Activated CD8-positive, alpha-beta memory T cell treated with anti-CD3 and anti-CD28 coated beads, Interleukin-2, amount 50 U/mL, for 48 hours (primary cell): ENCODE data around the gene ZNF564.
"Not testable (repeated sequence)": the region's sequence is repeated elsewhere in the genome, so short reads cannot be mapped to it uniquely, and the experiment has no call there.

Source experiments
- DNase-seq: peaks from one replicate; pipeline ENCODE4 v3.0.0-alpha.2; 2020

ZNF564 gene

DNA sequence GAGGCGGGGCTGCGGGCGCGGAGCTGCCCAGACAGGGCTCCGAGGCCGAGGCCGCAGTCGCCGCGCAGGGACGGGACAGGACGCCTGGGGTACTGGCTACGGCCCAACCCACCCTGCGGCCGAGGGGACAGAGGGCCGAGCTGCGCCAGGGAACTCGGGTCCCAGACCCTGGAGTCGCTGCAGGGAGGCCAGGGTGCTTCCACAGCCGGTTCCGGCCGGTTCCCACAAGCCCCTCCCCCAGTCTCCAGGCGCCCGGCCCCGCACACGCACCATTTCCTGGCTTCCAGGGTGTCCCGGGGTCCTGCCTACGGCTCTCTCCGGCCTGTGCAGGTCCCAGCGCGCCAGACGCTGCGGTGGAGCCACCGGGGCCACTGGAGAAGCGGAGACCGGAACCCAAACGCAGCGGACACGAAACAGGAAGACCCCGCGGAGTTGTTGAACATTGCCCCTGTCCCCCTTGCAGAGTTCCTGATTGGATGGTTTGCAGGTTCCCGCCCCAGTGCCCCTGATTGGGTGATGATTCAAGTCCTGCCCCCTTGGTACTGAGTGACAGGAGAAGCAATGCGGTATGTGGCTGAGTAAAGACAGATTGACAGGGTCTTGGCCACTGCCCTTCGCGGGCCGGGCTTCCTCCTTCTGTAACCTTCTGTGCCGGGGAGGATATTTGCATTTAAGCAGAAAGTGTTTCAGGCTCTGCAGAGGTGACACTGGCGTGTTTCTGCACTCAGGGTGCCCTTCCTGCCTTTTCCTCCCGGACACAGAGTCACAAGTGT, at the start of gene ZNF564:
ZNF564 (minus strand) TSS at position 423 of the 773 bp plus-strand sequence; CDS start at position 273, 150 bp downstream.
- DNase-seq, result peak; percentile 90

DNA sequence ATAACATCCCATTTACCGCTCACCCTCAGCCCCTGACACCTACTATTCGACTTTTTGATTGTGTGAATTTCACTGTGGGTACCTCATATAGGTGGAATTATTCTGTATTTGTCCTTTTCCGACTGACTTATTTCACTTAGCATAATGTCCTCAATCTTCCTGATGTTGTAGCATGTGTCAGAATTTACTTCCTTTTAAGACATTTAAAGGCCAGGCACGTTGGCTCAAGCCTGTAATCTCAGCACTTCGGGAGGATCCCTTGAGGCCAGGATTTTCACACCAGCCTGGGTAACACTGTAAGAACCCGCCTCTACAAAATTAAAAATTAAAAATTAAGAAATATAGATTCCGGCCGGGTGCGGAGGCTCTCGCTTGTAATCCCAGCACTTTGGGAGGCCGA, 46.3 kb upstream of the ZNF564 start:
- DNase-seq, result no peak

DNA sequence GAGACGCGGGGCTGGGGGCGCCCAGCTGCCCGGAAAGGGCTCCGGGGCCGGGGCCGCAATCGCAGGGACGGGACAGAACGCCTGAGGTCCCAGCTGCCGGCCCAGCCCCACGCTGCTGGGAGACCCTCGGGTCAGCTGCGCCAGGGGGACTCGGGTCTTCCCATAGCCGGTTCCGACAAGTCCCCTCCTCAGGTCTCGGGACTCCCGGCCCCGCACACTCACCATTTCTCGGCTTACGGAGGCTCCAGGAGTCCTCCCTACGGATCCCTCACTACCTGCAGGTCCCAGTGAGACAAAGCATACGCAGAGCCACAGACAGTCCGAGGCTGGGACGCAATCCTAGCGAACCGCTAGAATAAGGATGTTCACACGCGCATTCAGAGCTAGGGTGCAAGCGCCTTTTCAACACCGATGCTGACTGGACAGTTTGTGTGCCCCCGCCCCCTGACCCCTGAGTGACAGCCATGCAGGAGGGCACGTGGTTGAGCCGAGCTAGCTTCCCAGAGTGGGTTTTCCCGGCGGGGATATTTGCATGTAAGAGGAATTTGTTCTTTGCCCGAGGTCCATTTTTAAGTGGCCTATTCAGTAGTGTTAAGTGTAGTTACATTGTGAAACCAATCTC, 45.8 kb upstream of the ZNF564 start:
- DNase-seq, result no peak

DNA sequence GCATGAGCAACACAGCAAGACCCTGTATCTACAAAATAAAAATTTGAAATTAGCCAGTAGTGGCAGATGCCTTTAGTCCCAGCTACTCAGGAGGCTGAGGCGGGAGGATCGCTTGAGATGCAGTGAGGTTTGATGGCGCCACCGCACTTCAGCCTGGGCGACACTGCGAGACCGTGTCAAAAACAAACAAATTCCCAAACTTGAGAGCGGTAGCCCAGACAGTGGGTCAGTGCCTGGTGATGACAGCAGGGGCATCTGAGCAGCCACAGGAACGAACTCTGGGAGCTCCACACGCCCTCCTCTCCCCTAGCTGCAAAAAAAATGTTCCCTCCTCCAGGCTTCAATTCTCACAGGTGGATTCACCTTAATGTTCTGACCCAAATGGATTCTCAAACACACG, 45.2 kb upstream of the ZNF564 start:
- no peak for DNase-seq

DNA sequence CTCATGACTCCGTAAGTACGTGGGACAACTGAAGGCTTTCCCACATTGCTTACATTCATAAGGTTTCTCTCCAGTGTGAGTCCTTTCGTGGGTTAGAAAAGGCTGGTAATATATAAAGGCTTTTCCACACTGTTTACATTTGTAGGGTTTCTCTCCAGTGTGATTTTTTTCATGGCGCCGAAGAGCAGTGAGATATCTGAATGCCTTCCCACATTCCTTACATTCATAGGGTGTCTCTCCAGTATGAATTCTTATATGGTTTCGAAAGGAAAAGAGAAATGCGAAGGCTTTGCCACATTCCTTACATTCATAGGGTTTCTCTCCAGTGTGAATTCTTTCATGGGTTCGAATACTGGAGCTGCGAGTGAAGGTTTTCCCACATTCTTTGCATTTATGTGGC, 29.8 kb upstream of the ZNF564 start:
- no peak for DNase-seq

DNA sequence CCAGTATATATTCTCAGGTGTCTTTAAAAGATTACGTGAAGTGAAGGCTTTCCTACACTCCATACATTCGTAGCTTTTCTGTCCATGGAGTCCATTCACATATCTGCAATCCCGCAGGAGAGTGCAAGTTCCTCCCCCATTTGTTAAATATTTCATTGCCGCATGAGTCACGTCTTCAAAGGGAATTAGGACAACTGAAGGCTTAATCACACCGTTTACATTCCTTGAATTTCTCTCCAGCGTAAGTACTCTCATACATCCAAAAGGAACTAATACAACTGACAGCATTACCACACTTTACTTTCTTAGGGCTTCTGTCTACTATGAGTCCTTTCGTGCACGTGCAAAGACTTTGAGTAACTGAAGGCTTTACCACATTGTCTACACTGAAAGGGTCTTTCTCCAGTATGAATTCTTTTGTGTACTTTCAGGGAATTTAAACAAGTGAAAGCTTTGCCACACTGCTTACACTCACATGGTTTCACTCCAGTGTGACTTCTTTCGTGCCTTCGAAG, 29.0 kb upstream of the ZNF564 start:
- no peak for DNase-seq

DNA sequence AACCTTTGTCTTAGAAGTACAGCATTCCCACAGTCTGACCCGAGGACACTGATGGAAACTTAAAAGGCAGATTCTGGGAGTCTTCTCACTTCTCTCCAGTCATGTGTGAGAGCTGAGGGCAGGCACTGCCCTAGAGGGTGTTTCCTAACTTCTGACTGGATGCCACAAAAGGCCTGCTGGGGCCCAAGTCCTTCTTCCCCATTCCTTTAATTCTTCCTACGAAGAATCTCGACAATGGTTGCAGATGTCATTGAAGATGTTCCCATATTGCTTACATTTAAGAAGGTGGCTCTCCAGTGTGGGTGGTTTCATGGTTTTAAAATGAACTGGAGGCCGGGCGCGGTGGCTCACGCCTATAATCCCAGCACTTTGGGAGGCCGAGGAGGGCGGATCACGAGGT, 27.4 kb upstream of the ZNF564 start:
- no peak for DNase-seq

DNA sequence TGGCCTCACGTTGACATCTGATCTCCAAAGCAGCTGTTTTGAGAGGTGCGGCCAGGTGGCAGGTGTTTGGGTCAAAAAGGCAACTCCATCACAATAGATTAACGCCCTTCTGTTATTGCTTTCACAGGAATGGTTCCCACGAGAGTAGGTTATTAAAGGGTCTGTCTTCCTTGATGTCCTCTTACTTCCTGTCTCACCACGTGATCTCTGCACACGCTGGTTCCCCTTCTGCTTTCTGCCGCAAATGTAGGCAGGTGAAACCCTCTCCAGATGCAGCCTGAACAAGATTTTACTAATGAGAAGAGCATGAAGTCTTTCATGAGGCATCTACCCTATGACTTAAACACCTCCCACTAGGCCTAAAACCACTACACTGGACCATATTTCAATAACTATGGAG, 22.8 kb upstream of the ZNF564 start:
- no peak for DNase-seq

DNA sequence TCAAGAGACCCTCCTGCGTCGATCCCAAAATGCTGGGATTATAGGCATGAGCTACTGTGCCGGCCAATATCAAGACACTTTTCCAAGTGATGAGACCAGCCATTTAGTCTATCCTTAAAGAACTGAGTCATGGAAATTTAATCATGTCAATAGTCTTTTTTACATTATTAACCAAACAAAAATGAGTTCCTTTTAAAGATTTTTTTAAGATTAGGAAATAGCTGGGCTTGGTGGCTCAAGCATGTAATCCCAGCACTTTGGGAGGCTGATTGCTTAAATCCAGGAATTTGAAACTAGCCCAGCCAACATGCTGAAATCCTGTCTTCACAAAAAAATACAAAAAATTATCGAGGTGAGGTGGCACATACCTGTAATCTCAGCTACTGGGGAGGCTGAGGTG, 16.7 kb upstream of the ZNF564 start:
- DNase-seq, result no peak

DNA sequence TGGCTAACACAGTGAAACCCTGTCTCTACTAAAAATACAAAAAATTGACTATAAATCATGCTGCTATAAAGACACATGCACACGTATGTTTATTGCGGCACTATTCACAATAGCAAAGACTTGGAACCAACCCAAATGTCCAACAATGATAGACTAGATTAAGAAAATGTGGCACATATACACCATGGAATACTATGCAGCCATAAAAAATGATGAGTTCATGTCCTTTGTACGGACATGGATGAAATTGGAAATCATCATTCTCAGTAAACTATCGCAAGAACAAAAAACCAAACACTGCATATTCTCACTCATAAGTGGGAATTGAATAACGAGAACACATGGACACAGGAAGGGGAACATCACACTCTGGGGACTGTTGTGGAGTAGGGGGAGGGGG, 15.1 kb upstream of the ZNF564 start:
- DNase-seq, result not testable (repeated sequence)

DNA sequence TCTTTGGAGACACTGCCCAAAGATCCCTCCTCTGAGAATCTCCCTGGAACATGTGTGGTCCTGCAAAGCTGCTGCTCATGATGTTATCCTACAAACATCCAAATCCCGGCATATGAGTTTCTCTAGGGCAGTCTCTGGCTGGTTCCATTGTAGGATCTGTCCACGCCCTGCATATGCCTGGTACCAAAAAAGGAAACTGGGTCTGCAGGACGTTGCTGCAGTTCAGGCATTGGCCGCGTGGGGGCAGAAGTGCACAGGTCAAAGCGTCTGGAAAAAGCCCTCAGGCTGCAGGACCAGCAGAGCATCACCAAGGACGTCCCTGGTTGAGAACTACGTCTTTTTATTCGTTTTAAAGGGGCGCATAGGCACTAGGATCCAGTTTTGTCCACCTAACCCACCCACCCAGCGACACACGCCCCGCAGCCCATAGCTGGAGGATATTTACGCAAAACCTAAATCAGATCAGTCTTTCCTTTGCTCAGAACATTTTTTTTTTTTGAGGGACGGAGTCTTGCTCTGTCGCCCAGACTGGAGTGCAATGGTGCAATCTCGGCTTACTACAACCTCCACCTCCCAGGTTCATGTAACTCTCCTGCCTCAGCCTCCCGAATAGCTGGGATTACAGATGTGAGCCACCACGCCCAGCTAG, 12.9 kb upstream of the ZNF564 start:
- DNase-seq, result peak; percentile 100

DNA sequence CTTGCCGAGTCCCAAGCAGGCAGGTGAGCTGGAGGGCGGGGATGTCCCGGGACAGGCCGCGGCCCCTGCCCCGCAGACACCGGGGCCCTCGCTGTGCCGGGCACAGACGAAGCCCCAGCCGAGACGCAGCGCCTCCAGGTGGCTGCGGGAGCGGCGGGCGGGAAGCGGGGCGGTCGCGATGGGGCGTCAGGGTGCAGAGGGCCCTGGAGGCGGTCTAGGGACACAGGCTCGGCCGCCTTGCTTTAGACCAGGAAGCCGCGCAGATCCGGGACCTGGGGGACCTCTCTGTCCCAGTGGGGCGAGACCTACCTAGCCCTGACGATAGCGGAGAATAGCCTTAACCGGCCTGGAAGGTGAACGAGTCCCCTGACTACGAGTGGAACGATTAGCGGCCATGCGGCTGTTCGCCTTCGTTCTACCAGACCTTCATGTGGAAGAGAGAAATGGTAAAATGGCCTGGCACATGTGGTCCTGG, 4.2 kb upstream of the ZNF564 start:
- no peak for DNase-seq

DNA sequence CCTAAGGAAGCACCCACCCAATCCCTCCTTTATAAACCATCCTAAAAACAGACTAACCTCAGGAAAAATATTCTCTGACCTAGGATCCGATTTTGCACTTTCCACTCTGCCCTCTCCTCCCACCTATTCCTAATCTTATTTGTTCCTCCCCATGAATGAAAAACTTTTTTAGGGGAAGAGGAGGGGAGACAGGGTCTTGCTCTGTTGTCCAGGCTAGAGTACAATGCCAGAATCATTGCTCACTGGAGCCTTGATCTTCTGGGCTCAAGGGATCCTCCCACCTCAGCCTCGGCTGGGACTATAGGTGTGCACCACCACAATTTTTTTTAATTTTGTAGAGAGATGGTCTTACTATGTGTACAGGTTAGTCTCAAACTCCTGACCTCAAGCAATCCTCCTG, 4.4 kb downstream of the ZNF564 start:
- DNase-seq, result no peak

DNA sequence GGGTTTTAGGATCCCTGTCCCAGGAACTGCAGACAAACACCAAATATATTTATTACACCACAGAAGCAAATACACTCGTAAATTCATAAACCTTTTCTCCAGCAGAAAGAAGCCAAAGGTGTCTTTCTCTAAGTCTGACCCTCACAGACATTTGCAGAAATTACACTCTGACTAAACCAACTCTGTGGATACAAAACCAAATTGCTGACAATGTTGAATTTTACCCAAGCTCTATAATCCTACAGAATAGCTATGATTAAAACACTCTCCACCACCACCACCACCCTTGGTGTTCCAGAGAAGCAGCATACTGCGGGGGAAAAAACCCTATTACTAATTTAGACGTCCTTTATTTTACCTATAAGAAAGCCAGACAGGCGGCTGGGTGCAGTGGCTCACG, 5.2 kb downstream of the ZNF564 start:
- no peak for DNase-seq

DNA sequence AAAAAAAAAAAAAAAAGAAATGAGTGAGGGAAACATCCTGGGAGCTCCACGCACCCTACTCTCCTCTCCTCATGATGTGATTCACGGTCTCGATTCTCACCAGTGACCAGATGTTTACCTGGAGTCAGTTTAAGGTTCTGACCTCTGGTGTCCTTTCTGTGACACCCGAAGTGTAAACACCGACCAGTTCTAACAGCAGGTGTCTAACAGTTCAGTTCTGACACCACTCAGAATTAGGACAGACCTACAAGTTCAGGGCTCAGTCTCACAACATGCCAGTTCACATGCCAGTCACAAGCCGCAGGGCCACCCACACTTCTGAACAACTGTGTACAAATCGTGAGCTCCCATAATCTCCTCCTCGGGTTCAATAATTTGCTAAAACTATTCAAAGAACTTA, 6.0 kb downstream of the ZNF564 start:
- no peak for DNase-seq

DNA sequence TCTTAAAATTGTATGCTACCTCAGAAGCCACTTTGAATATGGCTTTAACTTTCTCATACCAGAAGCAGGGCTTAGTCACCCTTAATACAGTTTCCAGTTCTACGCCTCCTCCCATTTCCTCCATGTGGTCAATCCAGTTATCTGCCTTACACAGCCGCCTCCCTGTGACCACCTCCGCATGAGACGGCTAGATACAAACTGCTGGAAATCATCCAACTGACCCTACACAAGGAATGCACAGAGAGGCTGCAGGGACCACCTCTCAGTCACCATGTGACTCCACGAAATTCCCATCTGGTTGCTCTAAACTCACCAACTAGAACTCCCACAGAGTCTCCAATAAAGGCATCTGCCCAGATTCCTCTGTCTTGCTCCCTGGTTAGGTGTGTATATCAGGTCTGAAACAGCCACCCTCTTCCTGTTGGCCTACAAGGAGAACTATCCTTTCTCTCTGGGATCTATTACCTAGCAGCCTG, 6.8 kb downstream of the ZNF564 start:
- DNase-seq, result no peak

DNA sequence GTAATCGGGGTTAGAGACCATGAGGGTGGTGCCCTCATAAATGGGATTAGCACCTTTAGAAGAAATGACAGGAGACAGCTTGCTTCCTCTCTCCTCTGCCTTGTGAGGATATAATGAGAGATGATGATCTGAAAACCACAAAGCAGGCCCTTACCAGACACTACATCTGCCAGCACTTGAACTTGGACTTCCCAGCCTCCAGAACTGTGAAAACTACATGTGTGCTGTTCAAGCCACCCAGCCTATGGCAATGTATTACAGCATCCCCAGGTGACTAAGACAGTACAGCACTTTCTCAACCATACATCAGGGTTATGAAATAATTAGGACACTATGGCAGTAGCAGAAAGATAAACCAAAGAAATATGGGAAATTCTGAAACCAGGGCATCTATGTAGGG, 7.4 kb downstream of the ZNF564 start:
- no peak for DNase-seq

DNA sequence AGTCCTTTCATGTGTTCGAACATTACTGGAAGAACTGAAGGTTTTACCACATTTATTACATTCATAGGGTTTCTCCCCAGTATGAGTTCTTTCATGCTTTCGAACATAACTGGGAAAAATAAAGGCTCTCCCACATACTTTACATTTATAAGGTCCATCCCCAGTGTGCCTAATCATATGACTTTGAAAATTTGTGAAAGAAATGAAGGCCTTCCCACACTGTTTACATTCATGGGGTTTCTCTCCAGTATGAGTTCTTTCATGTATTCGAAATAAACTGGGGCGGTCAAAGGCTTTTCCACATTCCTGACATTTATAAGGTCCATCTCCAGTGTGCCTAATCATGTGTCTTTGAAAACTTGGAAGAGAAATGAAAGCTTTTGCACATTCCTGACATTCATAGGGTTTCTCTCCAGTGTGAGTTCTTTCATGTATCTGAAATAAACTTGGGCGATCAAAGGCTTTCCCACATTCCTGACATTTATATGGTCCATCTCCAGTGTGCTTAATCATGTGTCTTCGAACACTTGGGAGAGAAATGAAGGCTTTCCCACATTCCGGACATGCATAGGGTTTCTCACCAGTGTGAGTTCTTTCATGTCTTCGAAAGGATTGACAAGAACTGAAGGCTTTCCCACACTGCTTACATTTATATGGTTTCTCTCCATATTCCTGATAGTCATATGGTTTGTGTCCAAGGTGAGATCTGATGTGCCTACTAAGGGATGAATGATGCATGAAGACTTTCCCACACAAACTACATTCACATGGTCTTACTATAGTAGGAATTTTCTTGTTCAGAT, 24.0 kb downstream of the ZNF564 start:
- DNase-seq, result no peak

DNA sequence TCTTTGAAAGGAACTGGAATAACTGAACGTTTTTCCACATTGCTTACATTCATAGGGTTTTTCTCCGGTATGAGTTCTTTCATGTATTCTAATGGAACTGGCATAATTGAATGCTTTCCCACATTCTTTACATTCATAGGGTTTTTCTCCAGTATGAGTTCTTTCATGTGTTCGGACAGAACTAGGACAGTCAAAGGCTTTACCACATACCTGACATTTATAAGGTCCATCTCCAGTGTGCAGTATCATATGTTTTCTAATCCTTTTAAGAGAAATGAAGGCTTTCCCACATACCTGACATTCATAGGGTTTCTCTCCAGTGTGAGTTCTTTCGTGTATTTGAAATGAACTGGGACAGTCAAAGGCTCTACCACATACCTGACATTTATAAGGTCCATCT, 24.7 kb downstream of the ZNF564 start:
- DNase-seq, result no peak

DNA sequence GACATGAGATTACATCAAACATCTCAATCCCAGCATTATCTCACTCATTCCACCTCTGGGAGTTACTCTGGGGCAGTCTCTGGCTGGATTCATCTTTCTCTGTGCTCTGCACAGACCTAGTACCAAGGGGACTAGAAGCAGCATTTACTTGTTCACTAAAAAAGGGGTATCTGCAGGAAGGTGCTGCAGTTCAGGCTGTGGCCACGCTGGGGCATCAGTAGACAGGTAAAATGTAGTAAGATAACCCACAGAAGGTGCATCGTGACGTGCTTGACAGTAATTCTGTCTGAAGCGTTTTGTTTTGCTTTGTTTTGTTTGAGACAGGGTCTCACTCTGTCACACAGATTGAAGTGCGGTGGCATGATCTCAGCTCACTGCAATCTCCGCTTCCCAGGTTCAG, 29.3 kb downstream of the ZNF564 start:
- DNase-seq, result no peak

DNA sequence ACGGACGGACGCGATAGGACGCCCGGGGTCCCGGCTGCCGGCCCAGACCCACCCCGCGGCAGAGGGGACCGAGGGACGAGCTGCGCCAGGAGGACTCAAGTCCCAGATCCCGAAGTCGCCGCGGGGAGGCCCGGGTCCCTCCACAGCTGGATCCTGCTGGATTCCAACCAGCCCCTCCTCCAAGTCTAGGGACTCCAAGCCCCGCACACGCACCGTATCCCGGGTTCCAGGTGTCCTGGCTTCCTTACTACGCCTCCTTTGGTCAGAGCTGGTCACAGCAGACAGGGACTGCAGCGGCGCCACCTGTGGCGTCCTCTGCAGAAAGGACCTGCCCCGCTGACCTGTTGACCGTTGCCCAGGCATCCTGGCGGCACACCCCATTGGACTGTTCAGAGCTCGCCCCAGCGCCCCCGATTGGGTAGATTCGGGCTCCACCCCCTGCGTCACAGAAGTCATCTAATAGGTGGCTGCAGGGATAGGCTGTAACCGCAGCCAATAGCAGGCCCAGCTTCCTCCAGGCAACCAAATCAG, 37.7 kb downstream of the ZNF564 start:
- DNase-seq, result no peak

DNA sequence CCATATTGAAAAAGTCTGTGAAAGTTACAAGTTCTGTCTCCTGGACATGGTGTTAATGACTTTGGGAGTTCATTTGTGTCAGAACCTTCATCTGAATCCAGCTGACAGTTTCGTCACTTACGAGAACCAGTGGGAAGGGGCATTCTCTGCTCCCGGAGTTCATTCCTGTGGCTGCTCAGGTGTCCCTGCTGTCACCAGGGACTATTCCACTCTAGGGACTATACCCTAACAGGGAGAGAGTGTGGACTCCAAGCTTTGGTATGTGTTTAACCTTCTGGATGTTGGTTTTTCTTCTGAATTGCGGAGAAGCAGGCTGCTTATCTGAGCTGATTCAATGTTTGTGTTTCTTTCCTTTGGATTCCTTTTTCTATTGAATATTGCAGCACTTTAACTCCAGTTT, 54.2 kb downstream of the ZNF564 start:
- no peak for DNase-seq

DNA sequence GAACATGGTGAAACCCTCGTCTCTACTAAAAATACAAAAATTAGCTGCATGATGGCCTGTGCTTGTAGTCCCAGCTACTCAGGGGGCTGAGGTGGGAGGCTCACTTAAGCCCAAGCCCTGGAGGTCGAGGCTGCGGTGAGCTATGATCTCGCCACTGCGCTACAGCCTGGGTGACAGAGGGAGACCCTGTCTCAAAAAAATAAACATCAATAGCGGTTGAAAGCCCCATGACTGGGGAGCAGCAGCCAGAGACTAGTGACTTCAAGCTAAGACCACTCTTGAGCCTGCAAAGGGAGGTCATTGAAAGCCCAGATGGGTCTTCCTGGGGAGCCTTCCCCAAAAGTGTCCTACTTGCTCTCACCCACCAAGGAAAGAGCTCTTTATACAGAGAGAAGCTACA, 54.8 kb downstream of the ZNF564 start:
- no peak for DNase-seq
